ACC112 (cell line): ENCODE measurements around the gene CAMKV.
A peak's percentile ranks its signal among the peaks of the same experiment; 100 is the strongest.
"Not testable (repeated sequence)": the region's sequence is repeated elsewhere in the genome, so short reads cannot be mapped to it uniquely, and the experiment has no call there.

ENCODE experiments used
- H2AFZ ChIP-seq: fragments of 200-600 bp; sonication (generic); one replicate; pipeline ENCODE4 v1.6.0; 2017; ENCODE audit warnings: antibody characterized with exemption, low read length; ENCODE audit not compliant: unreplicated experiment
- H3K27ac ChIP-seq: fragments of 200-600 bp; sonication (generic); 2 replicates; pipeline ENCODE4 v1.5.1; 2014; ENCODE audit warnings: low read depth, mild to moderate bottlenecking, antibody characterized with exemption, low read length, moderate library complexity
- H3K27me3 ChIP-seq: fragments of 200-600 bp; sonication (generic); 2 replicates; pipeline ENCODE4 v1.6.1; 2014; ENCODE audit warnings: mild to moderate bottlenecking, antibody characterized with exemption, low read length, moderate library complexity, mixed read lengths; ENCODE audit not compliant: insufficient read depth
- H3K36me3 ChIP-seq: fragments of 200-600 bp; sonication (generic); 2 replicates; pipeline ENCODE4 v1.6.1; 2016; ENCODE audit warnings: mild to moderate bottlenecking, antibody characterized with exemption, low read length, moderate library complexity, mixed read lengths; ENCODE audit not compliant: insufficient read depth
- H3K4me1 ChIP-seq: fragments of 200-600 bp; sonication (generic); one replicate; pipeline ENCODE4 v1.6.1; 2016; ENCODE audit warnings: low read length, mixed read lengths; ENCODE audit not compliant: insufficient read depth, unreplicated experiment, control insufficient read depth
- H3K4me3 ChIP-seq: fragments of 200-600 bp; sonication (generic); 2 replicates; pipeline ENCODE4 v1.5.1; 2014; ENCODE audit warnings: mild to moderate bottlenecking, low read depth, low read length
- H3K79me2 ChIP-seq: fragments of 200-600 bp; sonication (generic); one replicate; pipeline ENCODE4 v1.6.0; 2016; ENCODE audit warnings: low read length; ENCODE audit not compliant: control insufficient read depth, unreplicated experiment, insufficient read depth

Gene CAMKV

GRCh38 chr3:49823131-49823530, 46.6 kb downstream of the CAMKV start:
- H3K79me2 ChIP-seq, H3K4me1 ChIP-seq, H2AFZ ChIP-seq, H3K4me3 ChIP-seq, H3K27me3 ChIP-seq, H3K36me3 ChIP-seq, H3K27ac ChIP-seq: not testable (repeated sequence)

DNA sequence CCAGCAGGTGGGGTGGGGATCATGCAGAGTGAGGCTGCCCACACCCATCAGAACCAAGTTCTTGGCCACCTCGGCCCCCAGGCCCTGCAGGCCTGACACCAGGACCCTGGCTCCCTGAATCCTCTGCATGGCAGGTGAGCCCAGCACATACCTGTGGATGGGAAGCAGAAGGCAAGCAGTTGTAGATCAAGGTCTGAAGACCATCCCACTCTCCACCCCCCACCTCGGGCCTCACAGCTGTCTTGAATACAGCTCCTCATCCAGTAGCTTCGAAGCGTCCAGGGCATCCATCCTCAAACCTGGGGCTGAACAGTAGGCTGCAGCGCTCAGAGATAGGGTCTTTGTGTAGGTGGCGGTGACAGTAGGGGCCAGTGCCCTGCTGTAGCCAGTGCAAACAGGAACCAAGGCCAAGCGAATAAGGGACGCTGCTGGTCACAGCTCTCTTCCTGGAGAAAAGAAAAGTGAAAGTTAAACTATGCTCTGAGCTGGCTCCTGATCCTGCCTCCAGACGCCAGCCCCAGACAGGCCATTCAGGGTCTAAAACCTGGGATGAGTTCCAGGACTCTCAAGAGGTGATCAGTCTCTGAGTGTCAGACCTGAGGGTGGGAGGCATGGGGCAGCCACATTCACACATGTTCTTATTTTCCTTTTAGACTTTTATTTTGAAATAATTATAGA, 56.1 kb downstream of the CAMKV start, which contains the start of gene UBA7:
Gene UBA7, minus strand, starts transcription at position 457 of the 678 bp plus-strand sequence. Its CDS starts 166 bp downstream, at position 291.
- Histone ChIP-seq H2AFZ (peak within 1 kb of the TSS; percentile 54), H3K27me3 (no peaks in the 10 kb centered on the region), H3K36me3 (peaks cover 12% of the 10 kb centered on the region; the same call in 1 of the 2 replicates), H3K4me1 (peaks cover 16% of the 10 kb centered on the region), H3K27ac (peak within 1 kb of the TSS; percentile 38), H3K4me3 (peak within 1 kb of the TSS; percentile 80), H3K79me2 (peaks cover 11% of the 10 kb centered on the region)

- Histone ChIP-seq H3K4me3 (peak overlapping the region; percentile 80), H2AFZ (peak overlapping the region; percentile 54), H3K4me1 (peaks cover 16% of the 10 kb centered on the region), H3K36me3 (peaks cover 12% of the 10 kb centered on the region; the same call in 1 of the 2 replicates), H3K27ac (no peak overlapping the region), H3K27me3 (no peaks in the 10 kb centered on the region), H3K79me2 (peaks cover 11% of the 10 kb centered on the region)
Measured at GRCh38 chr3:49812916-49813496, 56.7 kb downstream of the CAMKV start.
